ENCODE data around the gene MEAK7. TPM values are rescaled to one million over a fixed set of nuclear protein-coding genes. Genes with fewer than 3 reads are reported as not detected.

Gene MEAK7
- total and polyA plus RNA-seq, 2 of the 8 experiments (the other 6 are each of a cell fraction or from before 2014, with no cell fraction given) = 9.6 to 19.6 TPM

DNA sequence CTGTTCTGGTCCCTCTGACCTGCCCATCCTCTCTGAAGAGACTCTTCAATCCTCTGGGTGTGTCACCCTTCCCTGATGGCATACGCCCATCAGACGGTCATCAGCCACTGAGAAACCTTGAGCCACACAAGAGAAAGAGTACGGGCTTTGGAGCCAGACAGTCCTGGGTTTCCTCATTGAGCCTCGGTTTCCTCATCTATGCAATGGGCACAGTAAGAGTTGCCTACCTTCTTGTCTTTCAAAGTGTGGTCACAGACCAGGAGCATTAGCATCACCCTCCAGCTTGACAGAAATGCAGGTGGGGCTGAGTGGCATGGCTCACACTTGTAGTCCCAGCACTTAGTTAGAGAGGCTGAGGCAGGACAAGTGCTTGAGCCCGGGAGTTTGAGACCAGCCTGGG is 26.1 kb upstream of the MEAK7 start (continued):
- TF ChIP-seq, protein P1, sequence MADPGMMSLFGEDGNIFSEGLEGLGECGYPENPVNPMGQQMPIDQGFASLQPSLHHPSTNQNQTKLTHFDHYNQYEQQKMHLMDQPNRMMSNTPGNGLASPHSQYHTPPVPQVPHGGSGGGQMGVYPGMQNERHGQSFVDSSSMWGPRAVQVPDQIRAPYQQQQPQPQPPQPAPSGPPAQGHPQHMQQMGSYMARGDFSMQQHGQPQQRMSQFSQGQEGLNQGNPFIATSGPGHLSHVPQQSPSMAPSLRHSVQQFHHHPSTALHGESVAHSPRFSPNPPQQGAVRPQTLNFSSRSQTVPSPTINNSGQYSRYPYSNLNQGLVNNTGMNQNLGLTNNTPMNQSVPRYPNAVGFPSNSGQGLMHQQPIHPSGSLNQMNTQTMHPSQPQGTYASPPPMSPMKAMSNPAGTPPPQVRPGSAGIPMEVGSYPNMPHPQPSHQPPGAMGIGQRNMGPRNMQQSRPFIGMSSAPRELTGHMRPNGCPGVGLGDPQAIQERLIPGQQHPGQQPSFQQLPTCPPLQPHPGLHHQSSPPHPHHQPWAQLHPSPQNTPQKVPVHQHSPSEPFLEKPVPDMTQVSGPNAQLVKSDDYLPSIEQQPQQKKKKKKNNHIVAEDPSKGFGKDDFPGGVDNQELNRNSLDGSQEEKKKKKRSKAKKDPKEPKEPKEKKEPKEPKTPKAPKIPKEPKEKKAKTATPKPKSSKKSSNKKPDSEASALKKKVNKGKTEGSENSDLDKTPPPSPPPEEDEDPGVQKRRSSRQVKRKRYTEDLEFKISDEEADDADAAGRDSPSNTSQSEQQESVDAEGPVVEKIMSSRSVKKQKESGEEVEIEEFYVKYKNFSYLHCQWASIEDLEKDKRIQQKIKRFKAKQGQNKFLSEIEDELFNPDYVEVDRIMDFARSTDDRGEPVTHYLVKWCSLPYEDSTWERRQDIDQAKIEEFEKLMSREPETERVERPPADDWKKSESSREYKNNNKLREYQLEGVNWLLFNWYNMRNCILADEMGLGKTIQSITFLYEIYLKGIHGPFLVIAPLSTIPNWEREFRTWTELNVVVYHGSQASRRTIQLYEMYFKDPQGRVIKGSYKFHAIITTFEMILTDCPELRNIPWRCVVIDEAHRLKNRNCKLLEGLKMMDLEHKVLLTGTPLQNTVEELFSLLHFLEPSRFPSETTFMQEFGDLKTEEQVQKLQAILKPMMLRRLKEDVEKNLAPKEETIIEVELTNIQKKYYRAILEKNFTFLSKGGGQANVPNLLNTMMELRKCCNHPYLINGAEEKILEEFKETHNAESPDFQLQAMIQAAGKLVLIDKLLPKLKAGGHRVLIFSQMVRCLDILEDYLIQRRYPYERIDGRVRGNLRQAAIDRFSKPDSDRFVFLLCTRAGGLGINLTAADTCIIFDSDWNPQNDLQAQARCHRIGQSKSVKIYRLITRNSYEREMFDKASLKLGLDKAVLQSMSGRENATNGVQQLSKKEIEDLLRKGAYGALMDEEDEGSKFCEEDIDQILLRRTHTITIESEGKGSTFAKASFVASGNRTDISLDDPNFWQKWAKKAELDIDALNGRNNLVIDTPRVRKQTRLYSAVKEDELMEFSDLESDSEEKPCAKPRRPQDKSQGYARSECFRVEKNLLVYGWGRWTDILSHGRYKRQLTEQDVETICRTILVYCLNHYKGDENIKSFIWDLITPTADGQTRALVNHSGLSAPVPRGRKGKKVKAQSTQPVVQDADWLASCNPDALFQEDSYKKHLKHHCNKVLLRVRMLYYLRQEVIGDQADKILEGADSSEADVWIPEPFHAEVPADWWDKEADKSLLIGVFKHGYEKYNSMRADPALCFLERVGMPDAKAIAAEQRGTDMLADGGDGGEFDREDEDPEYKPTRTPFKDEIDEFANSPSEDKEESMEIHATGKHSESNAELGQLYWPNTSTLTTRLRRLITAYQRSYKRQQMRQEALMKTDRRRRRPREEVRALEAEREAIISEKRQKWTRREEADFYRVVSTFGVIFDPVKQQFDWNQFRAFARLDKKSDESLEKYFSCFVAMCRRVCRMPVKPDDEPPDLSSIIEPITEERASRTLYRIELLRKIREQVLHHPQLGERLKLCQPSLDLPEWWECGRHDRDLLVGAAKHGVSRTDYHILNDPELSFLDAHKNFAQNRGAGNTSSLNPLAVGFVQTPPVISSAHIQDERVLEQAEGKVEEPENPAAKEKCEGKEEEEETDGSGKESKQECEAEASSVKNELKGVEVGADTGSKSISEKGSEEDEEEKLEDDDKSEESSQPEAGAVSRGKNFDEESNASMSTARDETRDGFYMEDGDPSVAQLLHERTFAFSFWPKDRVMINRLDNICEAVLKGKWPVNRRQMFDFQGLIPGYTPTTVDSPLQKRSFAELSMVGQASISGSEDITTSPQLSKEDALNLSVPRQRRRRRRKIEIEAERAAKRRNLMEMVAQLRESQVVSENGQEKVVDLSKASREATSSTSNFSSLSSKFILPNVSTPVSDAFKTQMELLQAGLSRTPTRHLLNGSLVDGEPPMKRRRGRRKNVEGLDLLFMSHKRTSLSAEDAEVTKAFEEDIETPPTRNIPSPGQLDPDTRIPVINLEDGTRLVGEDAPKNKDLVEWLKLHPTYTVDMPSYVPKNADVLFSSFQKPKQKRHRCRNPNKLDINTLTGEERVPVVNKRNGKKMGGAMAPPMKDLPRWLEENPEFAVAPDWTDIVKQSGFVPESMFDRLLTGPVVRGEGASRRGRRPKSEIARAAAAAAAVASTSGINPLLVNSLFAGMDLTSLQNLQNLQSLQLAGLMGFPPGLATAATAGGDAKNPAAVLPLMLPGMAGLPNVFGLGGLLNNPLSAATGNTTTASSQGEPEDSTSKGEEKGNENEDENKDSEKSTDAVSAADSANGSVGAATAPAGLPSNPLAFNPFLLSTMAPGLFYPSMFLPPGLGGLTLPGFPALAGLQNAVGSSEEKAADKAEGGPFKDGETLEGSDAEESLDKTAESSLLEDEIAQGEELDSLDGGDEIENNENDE (IDR thresholded peaks at IDR 0.05; ENCODE audit: insufficient replicate concordance, low read length) = no peak
